Subcutaneous abdominal adipose tissue (tissue), 5 donors: ENCODE results near the gene TRMU.

Experiments
- H3K27ac ChIP-seq: one replicate; pipeline ENCODE4 v1.7.0; 2013; ENCODE audit warnings: low read depth, mild to moderate bottlenecking, inconsistent platforms, low read length, moderate library complexity
- H3K27me3 ChIP-seq, 5 donors: one replicate each; pipeline ENCODE4 v1.7.0; 2013; ENCODE audit warnings: low read length in 5 of 5, inconsistent platforms in 1 of 5; ENCODE audit not compliant: control insufficient read depth in 5 of 5, insufficient read depth in 4 of 5
- H3K36me3 ChIP-seq, 5 donors: one replicate each; pipeline ENCODE4 v1.7.0; 2013; ENCODE audit warnings: low read length in 5 of 5; ENCODE audit not compliant: control insufficient read depth in 5 of 5, insufficient read depth in 5 of 5
- H3K4me1 ChIP-seq, 5 donors: one replicate each; pipeline ENCODE4 v1.7.0; 2013; ENCODE audit warnings: low read length in 5 of 5, mild to moderate bottlenecking in 3 of 5, moderate library complexity in 1 of 5; ENCODE audit not compliant: control insufficient read depth in 5 of 5, insufficient read depth in 5 of 5
- H3K4me3 ChIP-seq, 5 donors: one replicate each; pipeline ENCODE4 v1.7.0; 2013; ENCODE audit warnings: low read length in 5 of 5, low read depth in 1 of 5
- H3K9ac ChIP-seq, 5 donors: one replicate each; pipeline ENCODE4 v1.7.0; 2013; ENCODE audit warnings: low read length in 5 of 5, mild to moderate bottlenecking in 4 of 5, moderate library complexity in 3 of 5
- H3K9me3 ChIP-seq, 5 donors: one replicate each; pipeline ENCODE4 v1.7.0; 2013; ENCODE audit warnings: low read length in 5 of 5; ENCODE audit not compliant: control insufficient read depth in 5 of 5
- donor health status: healthy.
- donor health status: healthy.
- donor health status: healthy.
- donor health status: healthy.
- donor health status: healthy.

Gene TRMU

DNA sequence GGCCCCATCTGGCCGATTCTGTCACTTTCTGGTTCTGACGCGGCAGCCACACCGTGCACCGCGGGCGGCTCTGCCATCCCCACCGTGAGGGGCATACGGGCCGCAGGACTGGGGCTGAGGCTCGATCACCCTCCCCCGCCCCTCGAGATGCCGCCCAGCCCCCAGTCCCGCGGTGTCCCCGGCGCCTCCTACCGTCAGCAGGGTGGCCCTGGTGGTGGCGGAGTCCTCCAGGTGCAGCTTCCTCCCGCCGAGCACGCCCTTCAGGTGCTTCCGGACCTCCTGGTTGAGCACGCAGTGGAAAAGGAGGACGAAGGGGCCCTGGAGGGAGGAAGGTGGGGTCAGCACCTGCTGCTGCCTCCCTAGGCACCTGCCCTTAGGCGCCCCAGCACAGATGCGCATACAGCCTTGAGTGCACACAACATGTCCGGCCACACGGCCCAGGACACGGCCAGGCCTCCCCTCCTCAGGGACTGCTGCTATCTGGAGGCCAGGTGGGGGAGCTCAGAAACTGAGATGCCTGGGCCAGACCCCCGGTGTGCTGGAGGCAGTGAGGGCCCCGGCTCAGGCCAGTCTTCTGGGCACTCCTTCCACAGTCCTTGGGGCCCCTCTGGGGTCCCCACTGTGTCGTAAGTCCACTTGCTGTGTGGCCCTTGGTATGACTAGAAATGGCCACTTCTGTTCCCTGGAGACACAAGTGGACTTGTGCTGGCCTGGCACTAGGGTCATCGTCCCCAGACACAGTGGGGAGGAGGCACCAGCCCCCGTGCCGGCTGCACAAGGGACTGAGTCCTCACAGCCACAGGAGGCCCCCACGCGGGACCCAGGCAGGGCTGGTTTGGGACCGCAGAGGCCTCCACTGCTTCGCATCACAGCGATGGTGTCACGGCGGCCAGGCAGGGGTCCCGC lies 31.5 kb downstream of the TRMU start:
- H3K36me3 ChIP-seq = no peaks in the 10 kb centered on the region
- H3K27ac ChIP-seq = no peak overlapping the region
- no peaks in the 10 kb centered on the region for H3K9me3 ChIP-seq
- no peak overlapping the region for H3K9ac ChIP-seq
- peaks cover 17 to 45% (median 31%) of the 10 kb centered on the region in 5 donors for H3K27me3 ChIP-seq
- H3K4me1 ChIP-seq = peaks cover 0 to 7% (median 0%) of the 10 kb centered on the region in 5 donors
- H3K4me3 ChIP-seq = no peak overlapping the region

DNA sequence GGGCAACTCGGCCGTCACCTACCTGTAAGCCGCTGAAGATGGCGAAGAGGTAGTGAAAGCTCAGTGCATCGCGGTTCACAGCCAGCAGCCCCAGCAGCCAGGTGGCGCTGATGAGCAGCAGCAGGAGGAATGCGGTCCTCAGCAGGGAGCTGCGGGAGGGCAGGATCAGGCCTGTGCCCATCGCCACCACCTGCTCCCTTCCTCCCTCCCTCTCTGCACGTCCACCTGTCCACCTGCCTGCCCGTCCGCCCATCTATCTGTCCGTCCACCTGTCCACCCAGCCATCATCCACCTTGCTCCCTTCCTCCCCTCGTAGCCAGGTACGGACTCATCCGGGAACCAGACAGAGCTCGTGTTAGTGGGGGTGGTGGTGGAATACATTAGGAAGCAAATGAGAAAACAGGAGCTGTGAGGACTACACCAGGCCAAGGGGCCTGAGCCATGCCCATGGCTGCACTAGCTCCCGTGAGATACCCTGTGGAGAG lies 32.2 kb downstream of the TRMU start:
- Histone ChIP-seq H3K4me1 (peaks cover 0 to 5% (median 0%) of the 10 kb centered on the region in 5 donors), H3K36me3 (no peaks in the 10 kb centered on the region), H3K4me3 (no peak overlapping the region), H3K9me3 (no peaks in the 10 kb centered on the region), H3K27ac (no peak overlapping the region), H3K27me3 (peaks cover 17 to 45% (median 33%) of the 10 kb centered on the region in 5 donors), H3K9ac (no peak overlapping the region)

DNA sequence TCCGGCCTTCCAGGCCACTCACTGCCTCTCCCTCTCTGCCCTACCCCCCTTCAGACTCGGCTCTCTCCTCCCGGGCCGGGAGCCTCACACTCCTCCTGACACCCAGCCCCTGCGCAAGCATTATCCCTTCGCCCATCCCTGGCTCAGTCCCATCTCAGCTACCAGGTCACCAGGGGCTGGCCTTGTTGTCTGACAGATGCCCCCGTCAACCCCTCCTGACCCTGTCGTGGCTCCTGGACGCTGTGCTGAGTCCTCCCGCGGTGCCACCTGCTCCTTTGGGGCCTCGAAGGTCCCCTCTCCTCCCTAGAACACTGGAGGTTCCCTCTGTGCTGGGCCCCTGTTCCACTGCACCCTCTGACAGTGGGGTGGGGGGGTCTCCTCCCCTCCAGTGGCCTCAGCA lies 32.9 kb downstream of the TRMU start:
- H3K9me3 ChIP-seq = no peaks in the 10 kb centered on the region
- H3K27ac ChIP-seq = no peak overlapping the region
- peaks cover 0 to 5% (median 0%) of the 10 kb centered on the region in 5 donors for H3K4me1 ChIP-seq
- no peak overlapping the region for H3K4me3 ChIP-seq
- H3K27me3 ChIP-seq = peaks cover 17 to 40% (median 37%) of the 10 kb centered on the region in 5 donors
- no peaks in the 10 kb centered on the region for H3K36me3 ChIP-seq
- no peak overlapping the region for H3K9ac ChIP-seq

DNA sequence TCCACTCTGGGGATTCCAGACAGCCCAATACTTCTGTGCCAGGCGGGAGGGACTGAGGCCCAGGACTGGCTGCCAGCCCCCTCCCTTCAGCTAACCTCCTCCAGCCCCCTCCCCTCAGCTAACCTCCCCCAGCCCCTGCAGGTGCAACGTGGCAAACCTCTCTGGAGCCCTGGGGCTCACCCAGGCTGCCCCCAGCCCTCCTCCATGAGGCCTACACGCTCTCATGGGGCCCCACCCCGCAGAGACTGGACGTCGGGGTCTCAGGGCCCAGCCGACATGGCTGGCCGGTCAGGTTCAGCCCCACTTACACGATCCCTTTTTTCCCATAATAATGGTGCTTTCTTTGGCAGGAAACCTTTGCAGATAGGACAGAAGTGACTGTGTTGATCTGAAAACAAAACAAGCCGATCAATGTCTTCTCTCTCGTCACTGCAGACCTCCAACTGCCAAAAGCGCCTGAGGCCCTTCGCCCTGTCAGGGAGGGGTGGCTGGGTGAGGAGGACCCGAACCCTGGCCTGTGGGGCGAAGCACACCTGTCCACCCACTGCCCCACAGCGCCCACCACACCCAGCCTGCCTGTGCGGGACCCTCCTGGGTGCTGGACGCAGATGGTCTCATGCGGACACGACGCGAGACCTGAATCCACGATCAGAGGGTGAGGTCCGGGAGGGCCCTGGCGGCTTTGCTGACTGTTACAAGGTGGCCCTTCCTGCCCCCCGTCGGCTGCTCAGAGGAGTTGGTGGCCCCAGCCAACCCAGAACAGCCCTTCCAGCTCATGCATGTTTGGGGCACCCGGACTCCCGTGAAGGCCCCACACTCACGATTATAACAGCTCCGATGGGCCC lies 33.6 kb downstream of the TRMU start:
- no peak overlapping the region for H3K9ac ChIP-seq
- no peak overlapping the region for H3K4me3 ChIP-seq
- no peaks in the 10 kb centered on the region for H3K9me3 ChIP-seq
- no peaks in the 10 kb centered on the region for H3K36me3 ChIP-seq
- peaks cover 0 to 5% (median 0%) of the 10 kb centered on the region in 5 donors for H3K4me1 ChIP-seq
- H3K27ac ChIP-seq = no peak overlapping the region
- peaks cover 17 to 37% (median 33%) of the 10 kb centered on the region in 5 donors for H3K27me3 ChIP-seq

DNA sequence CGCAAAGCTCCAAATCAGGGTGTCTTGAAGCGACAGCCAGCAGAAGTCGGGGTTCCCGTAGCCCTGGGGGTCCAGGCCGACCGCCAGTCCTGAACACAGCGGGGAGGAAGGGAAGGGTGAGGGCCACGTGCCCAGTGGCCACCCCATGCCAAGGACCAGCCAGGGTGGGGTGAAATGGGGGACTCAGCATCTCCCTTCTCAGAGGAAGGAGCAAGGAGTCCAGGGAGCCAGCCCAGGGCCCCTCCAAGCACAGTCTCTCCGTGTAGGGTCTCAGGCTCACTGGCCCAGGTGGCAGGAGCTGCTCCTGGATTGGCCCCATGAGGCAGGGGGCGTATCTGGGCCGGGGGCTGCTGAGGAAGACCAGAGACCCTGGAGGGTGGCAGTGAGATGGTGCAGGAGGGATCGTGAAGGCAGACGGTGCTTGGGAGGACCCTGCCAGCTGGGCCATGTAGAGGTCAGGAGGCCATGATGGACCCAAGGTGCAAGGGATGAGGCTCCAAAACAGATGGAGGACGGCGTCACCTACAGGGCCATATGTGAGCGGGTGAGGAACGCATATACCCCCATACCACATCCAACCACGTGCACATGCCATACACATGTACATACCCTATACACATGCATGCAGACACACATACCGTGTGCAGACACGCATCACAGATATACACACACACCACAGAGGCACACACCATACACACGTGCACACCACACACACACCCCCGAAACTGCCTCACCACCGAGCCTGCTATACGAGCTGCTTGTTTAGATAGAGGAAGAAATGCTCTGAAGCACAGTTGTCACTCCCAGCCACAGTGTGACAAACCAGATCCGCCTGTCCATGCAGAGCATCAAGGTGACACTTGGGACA lies 34.4 kb downstream of the TRMU start:
- Histone ChIP-seq H3K36me3 (no peaks in the 10 kb centered on the region), H3K9ac (no peak overlapping the region), H3K9me3 (peaks cover 0 to 2% (median 0%) of the 10 kb centered on the region in 5 donors), H3K27me3 (peaks cover 17 to 39% (median 27%) of the 10 kb centered on the region in 5 donors), H3K27ac (no peak overlapping the region), H3K4me1 (peaks cover 0 to 5% (median 0%) of the 10 kb centered on the region in 5 donors), H3K4me3 (no peak overlapping the region)

DNA sequence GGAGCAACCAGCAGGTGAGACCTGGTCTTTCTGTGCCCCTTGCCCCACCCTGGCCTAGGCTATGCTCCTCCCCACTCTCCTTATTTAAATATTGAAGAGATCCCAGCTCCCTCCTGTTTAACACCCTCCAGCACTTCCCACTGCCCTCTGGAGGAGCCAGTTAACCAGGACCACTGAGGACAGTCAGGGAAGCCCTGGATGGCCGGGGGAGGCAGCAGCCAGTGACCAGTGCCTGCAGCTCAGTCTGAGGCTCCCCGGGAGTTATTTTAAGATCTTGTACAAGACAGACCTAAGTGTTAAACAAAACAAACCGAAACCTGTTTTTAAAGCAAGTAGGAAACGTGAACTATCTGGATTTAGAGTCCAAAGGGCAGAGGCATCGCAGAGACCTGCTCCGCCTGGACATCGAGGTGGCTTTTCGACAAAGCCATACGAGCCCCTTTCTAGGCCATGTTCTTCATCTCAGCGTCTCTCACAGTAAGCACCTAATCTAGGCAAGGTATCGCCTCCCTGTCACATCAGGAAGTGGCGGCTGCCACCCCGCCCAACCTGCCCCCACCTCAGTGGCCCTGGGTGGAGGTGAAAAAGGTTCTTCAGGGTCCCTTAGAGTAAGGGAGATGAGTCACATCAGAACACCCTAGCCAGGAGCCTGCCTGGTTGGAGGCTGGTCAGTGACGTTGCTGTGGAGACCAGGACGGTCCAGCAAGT lies 35.2 kb downstream of the TRMU start:
- peaks cover 0 to 8% (median 1%) of the 10 kb centered on the region in 5 donors for H3K9me3 ChIP-seq
- no peaks in the 10 kb centered on the region for H3K36me3 ChIP-seq
- H3K4me3 ChIP-seq = no peak overlapping the region
- H3K9ac ChIP-seq = no peak overlapping the region
- H3K27me3 ChIP-seq = peaks cover 11 to 37% (median 21%) of the 10 kb centered on the region in 5 donors
- H3K27ac ChIP-seq = no peak overlapping the region
- peaks cover 0 to 5% (median 0%) of the 10 kb centered on the region in 5 donors for H3K4me1 ChIP-seq

DNA sequence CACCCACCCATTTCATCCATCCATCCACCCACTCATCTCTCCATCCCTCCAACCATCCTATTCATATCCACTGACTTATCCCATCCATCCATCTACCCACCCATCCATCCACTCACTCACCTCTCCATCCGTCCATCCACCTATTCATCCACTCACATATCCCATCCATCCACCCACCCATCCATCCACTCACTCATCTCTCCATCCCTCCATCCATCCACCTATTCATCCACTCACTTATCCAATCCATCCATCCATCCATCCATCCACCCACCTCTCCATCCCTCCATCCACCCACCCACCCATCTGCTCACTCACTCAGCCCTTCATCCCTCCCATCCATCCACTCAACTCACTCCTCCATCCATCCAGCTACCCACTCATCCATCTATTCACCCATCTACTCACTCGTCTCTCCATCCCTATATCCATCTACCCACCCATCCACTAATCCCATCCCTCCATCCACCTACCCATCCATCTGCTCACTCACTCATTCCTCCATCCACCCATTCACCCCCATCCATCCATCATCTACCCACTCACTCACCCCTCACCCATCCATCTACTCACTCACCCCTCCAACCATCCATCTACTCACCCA lies 36.2 kb downstream of the TRMU start:
- peaks cover 0 to 15% (median 5%) of the 10 kb centered on the region in 5 donors for H3K9me3 ChIP-seq
- H3K4me3 ChIP-seq = no peak overlapping the region
- H3K4me1 ChIP-seq = peaks cover 0 to 5% (median 0%) of the 10 kb centered on the region in 5 donors
- no peak overlapping the region for H3K27ac ChIP-seq
- no peaks in the 10 kb centered on the region for H3K36me3 ChIP-seq
- H3K9ac ChIP-seq = no peak overlapping the region
- peaks cover 6 to 31% (median 16%) of the 10 kb centered on the region in 5 donors for H3K27me3 ChIP-seq

DNA sequence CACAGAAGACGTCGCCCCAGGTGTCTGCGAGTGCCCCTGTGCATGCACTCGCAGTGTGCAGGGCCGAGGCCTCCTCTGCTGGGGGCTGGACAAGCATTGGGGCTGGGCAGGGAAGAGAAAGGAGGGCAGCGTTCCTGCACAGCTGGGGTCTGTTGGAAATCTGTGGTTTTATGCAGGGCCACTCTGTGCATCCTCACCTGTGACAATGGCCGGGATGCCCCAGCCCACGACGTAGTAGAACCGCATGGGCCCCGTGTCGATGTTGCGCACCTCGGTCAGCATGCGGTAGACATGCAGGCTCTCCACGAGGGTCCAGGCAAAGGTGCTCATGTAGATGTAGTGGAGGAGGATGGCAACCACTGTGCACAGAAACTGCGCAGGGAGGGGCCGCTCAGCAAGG lies 37.2 kb downstream of the TRMU start:
- Histone ChIP-seq H3K9me3 (peaks cover 0 to 18% (median 5%) of the 10 kb centered on the region in 5 donors), H3K9ac (no peak overlapping the region), H3K4me3 (no peak overlapping the region), H3K27me3 (peaks cover 0 to 24% (median 8%) of the 10 kb centered on the region in 5 donors), H3K36me3 (no peaks in the 10 kb centered on the region), H3K4me1 (peaks cover 0 to 4% (median 0%) of the 10 kb centered on the region in 5 donors), H3K27ac (no peak overlapping the region)
